ENCODE results near the gene GNAZ. TPM values are rescaled to one million over a fixed set of nuclear protein-coding genes. Genes with fewer than 3 reads are reported as not detected.

GNAZ gene
- total and polyA plus RNA-seq, 11 donors, result 1.1 to 13.9 (median 2.5) TPM

DNA sequence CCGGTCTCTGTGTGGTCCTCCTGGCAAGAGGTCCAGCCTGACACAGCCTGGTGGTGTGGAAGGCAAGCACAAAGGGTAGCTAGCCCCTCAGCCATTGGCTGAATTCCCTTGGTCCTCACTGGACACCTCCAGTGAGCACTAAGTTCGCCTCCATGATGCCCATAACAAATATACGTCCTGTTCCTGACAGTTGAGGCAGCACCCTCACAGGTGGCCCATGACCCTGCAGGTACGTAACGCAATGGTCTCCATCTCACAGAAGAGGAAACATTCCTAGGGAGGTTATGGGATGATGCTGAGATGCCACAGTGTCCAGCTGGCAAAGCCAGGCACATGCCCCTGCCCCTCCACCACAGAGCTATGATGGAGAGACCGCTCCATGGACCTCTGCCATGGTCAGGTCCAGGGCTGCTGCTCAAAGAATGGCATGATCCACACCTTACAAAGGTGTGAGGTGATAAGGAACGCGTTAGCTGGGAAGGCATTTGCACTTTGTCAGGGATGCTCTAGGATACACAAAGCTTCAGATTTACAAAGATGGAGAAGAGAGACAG lies 1.4 kb upstream of the GNAZ start:
- Histone ChIP-seq H3K36me3 (no peaks in the 10 kb centered on the region), H3K4me1 (peaks cover 0 to 31% (median 13%) of the 10 kb centered on the region in 12 donors), H3K27me3 (peaks cover 0 to 11% (median 0%) of the 10 kb centered on the region in 9 donors), H3K9me3 (no peaks in the 10 kb centered on the region), H3K4me3 (peak overlapping the region in 1 of 12 donors; percentile 51), H3K27ac (no peak overlapping the region)
- WGBS, 4 donors, result 82 to 89% (median 86%) methylated on average over 8 of the region's 8 CpGs
- TF ChIP-seq POLR2A (IDR thresholded peaks at IDR 0.05), result no peak
- TF ChIP-seq, protein P1, sequence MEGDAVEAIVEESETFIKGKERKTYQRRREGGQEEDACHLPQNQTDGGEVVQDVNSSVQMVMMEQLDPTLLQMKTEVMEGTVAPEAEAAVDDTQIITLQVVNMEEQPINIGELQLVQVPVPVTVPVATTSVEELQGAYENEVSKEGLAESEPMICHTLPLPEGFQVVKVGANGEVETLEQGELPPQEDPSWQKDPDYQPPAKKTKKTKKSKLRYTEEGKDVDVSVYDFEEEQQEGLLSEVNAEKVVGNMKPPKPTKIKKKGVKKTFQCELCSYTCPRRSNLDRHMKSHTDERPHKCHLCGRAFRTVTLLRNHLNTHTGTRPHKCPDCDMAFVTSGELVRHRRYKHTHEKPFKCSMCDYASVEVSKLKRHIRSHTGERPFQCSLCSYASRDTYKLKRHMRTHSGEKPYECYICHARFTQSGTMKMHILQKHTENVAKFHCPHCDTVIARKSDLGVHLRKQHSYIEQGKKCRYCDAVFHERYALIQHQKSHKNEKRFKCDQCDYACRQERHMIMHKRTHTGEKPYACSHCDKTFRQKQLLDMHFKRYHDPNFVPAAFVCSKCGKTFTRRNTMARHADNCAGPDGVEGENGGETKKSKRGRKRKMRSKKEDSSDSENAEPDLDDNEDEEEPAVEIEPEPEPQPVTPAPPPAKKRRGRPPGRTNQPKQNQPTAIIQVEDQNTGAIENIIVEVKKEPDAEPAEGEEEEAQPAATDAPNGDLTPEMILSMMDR (IDR thresholded peaks at IDR 0.05), result no peak
- intact Hi-C loops (cut with DNase I), result loop anchor here in 1 of 10 donors (10.0 kb wide), 1 partner anchor 46 kb away; no protein-coding TSS in a partner anchor
- DNase-seq (peak in 1 of 5 donors; percentile 7), ATAC-seq (no peak)

- Histone ChIP-seq H3K4me3 (peak overlapping the region; percentile 34 to 79 (median 63)), H3K4me1 (peaks cover 0 to 31% (median 13%) of the 10 kb centered on the region in 12 donors), H3K36me3 (no peaks in the 10 kb centered on the region), H3K9me3 (no peaks in the 10 kb centered on the region), H3K27me3 (peaks cover 0 to 11% (median 0%) of the 10 kb centered on the region in 9 donors), H3K27ac (peak overlapping the region in 6 of 12 donors; percentile 20 to 66 (median 53))
- intact Hi-C loops (cut with DNase I), result loop anchor here in 1 of 10 donors (10.0 kb wide), 1 partner anchor 45 kb away; no protein-coding TSS in a partner anchor
- ATAC-seq, result peak; percentile 83 to 99 (median 97)
- no peak for TF ChIP-seq POLR2A (IDR thresholded peaks at IDR 0.05)
- WGBS, 4 donors, result 3 to 13% (median 3%) methylated on average over 21 to 74 of the region's 74 CpGs
- peak; percentile 92 to 96 (median 94) for DNase-seq
Observed at GRCh38 chr22:23069502-23070357, 589 bp upstream of the GNAZ start.

- H3K27me3 ChIP-seq, result peaks cover 0 to 11% (median 0%) of the 10 kb centered on the region in 9 donors
- peak overlapping the region in 1 of 12 donors; percentile 43 for H3K27ac ChIP-seq
- H3K4me1 ChIP-seq, result peaks cover 0 to 31% (median 13%) of the 10 kb centered on the region in 12 donors
- no peak for TF ChIP-seq POLR2A (IDR thresholded peaks at IDR 0.05)
- TF ChIP-seq, protein P1 (IDR thresholded peaks at IDR 0.05), result no peak
- ATAC-seq (no peak), DNase-seq (peak in 3 of 5 donors; percentile 20 to 42 (median 23))
- intact Hi-C loops (cut with DNase I), result no loop called here
- 76 to 84% (median 79%) methylated on average over 29 of the region's 29 CpGs for WGBS, 4 donors
- peak overlapping the region in 11 of 12 donors; percentile 31 to 74 (median 62) for H3K4me3 ChIP-seq
- H3K9me3 ChIP-seq, result no peaks in the 10 kb centered on the region
- H3K36me3 ChIP-seq, result no peaks in the 10 kb centered on the region
Observed at GRCh38 chr22:23071230-23072076, 1.1 kb downstream of the GNAZ start.

DNA sequence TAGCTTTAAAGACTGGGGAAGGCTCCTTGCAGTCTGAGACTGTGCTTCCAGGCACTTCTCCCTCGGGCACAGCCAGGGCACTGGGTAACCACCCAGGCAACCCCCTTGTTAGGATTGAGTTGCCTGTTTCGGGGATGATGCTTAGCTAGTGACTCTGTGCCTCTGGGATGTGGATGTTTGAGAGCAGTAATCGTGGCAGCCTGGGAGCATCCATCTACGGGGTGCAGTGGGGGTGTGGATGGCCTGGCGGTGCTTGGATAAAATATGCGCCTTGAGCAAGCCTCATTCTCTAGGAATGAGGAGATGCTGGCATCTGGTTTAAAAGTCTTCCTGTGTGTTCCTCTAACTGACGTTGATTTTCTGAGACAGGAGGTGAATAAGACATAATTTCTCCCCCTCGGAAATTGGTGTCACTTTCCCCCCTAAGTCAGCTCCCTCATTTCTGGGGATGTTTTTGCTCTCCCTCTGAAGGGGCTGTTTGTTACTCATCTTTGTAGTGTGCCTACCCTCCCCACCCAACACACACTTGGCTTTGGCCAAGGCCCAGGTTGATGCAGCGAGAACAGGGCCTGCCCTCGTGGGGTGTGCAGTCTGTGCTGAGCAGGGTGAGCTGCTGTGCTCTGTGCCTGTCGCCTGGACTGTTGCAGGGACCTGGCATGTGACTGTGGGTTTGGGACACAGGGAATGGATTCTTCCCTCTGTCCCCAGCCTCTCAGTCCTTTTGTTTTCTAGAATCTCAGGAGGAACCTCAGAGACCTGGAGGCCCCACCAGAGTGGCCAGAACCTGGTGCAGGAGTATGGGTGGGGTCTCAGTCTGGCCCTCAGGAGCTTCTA lies 2.0 kb downstream of the GNAZ start:
- H3K27me3 ChIP-seq, result peaks cover 0 to 11% (median 0%) of the 10 kb centered on the region in 9 donors
- intact Hi-C loops (cut with DNase I), result no loop called here
- H3K36me3 ChIP-seq, result no peaks in the 10 kb centered on the region
- WGBS, 4 donors, result 89 to 93% (median 92%) methylated on average over 11 of the region's 11 CpGs
- no peak overlapping the region for H3K27ac ChIP-seq
- TF ChIP-seq, protein P1 (IDR thresholded peaks at IDR 0.05), result no peak
- no peak for TF ChIP-seq POLR2A (IDR thresholded peaks at IDR 0.05)
- peaks cover 0 to 28% (median 13%) of the 10 kb centered on the region in 12 donors for H3K4me1 ChIP-seq
- ATAC-seq, result no peak
- no peak overlapping the region for H3K4me3 ChIP-seq
- no peaks in the 10 kb centered on the region for H3K9me3 ChIP-seq
- peak in 2 of 5 donors; percentile 4 to 5 for DNase-seq
